ENCODE measurements around the gene IQCB1.
A peak's percentile ranks its signal among the peaks of the same experiment; 100 is the strongest.

IQCB1 gene

DNA sequence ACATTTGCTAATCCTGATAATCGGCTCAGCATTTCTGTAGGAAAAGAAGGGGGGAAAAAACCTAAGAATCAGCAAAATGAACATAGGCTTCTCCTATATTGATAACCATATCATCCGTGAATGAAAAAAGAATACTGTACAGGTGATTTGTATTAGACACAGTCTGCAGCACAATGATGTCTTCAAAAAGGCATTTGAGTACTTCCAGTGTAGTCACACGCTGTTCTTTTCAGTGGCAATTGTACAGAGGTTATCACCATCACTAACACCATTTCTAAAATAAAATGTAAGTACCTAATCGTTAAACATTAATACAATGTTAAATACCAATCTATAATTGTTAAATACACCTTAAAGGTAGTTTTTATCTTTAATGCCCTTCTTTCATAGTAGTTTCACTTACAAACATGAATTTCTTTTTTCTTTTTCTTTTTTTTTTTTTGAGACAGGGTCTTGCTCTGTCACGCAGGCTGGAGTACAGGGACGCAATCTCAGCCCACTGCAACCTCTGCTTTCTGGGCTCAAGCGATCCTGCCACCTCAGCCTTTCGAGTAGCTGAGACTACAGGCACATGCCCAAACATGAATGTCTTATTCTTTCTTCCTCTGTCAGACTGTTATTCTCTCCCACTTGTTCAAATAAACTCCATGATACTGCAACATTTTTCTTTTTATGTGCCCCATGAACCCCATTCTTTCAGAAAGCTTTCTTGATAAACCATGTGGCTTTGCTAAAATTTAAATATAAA, 103.7 kb downstream of the IQCB1 start:
- DNase-seq (ENCODE audit: low spot score), result no peak
- TF ChIP-seq, protein P1, sequence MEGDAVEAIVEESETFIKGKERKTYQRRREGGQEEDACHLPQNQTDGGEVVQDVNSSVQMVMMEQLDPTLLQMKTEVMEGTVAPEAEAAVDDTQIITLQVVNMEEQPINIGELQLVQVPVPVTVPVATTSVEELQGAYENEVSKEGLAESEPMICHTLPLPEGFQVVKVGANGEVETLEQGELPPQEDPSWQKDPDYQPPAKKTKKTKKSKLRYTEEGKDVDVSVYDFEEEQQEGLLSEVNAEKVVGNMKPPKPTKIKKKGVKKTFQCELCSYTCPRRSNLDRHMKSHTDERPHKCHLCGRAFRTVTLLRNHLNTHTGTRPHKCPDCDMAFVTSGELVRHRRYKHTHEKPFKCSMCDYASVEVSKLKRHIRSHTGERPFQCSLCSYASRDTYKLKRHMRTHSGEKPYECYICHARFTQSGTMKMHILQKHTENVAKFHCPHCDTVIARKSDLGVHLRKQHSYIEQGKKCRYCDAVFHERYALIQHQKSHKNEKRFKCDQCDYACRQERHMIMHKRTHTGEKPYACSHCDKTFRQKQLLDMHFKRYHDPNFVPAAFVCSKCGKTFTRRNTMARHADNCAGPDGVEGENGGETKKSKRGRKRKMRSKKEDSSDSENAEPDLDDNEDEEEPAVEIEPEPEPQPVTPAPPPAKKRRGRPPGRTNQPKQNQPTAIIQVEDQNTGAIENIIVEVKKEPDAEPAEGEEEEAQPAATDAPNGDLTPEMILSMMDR (IDR thresholded peaks at IDR 0.05; ENCODE audit: extremely low read depth, missing control alignments), result no peak

GRCh38 chr3:121724130-121724529, 110.7 kb downstream of the IQCB1 start:
- TF ChIP-seq, protein P1 (IDR thresholded peaks at IDR 0.05; ENCODE audit: extremely low read depth, missing control alignments), result no peak
- peak; percentile 29 for DNase-seq (ENCODE audit: low spot score)

DNA sequence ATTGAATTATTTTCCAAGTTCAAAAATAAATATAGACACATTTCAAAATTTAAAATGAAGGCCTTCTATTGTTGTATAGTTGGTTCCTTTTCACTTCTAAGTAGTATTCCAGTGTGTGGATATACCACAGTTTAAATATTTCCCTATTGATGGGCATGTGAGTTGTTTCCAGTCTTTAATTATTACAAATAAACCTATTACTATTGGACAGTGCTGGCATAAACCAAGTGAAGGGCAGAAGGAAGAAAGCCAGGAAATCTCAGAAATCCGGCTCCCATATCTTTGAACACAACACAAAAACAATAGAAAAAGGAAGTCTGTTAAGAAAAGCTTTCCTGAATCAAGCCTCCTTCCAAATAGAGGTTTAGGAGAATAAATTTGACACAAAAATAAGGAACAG, 111.4 kb downstream of the IQCB1 start:
- TF ChIP-seq, protein P1 (IDR thresholded peaks at IDR 0.05; ENCODE audit: extremely low read depth, missing control alignments), result no peak
- DNase-seq (ENCODE audit: low spot score), result no peak

- no peak for DNase-seq (ENCODE audit: low spot score)
- TF ChIP-seq, protein P1 (IDR thresholded peaks at IDR 0.05; ENCODE audit: extremely low read depth, missing control alignments), result no peak
Measured at GRCh38 chr3:121722411-121722810, 112.4 kb downstream of the IQCB1 start.

- TF ChIP-seq, protein P1 (IDR thresholded peaks at IDR 0.05; ENCODE audit: extremely low read depth, missing control alignments), result no peak
- DNase-seq (ENCODE audit: low spot score), result no peak
Measured at GRCh38 chr3:121720163-121720562, 114.7 kb downstream of the IQCB1 start.
